ENCODE measurements around the gene OR2B2.

DNA sequence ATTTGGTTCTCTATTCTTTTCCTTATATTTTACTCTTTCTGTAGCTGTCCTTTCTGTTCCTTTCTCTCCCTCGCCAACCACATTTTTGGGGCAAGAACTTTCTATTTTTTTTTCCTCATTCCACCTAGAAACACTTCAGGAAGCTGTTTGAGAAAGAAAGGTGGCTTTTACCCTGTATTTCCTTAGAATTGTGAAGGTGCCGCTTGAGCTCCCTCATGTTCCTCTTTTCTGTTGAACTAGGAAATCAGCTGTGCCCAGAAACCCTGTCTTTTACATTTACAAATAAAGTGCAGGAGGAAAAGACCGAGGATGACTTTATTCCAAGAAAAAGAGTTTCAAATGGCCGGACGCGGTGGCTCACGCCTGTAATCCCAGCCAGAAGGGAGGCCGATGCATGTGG, 38.2 kb downstream of the OR2B2 start:
- no peak for TF ChIP-seq POLR2A (IDR thresholded peaks at IDR 0.05)
- TF ChIP-seq, protein P1, sequence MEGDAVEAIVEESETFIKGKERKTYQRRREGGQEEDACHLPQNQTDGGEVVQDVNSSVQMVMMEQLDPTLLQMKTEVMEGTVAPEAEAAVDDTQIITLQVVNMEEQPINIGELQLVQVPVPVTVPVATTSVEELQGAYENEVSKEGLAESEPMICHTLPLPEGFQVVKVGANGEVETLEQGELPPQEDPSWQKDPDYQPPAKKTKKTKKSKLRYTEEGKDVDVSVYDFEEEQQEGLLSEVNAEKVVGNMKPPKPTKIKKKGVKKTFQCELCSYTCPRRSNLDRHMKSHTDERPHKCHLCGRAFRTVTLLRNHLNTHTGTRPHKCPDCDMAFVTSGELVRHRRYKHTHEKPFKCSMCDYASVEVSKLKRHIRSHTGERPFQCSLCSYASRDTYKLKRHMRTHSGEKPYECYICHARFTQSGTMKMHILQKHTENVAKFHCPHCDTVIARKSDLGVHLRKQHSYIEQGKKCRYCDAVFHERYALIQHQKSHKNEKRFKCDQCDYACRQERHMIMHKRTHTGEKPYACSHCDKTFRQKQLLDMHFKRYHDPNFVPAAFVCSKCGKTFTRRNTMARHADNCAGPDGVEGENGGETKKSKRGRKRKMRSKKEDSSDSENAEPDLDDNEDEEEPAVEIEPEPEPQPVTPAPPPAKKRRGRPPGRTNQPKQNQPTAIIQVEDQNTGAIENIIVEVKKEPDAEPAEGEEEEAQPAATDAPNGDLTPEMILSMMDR (IDR thresholded peaks at IDR 0.05), result no peak

Measured in esophagus squamous epithelium (tissue), 4 donors.